HG03280 (cell line): ENCODE data around the gene CERS6.

Source experiments
- ATAC-seq: cut with Tn5 transposase; IDR thresholded peaks from one replicate; pipeline ENCODE4 v1.9.1; 2021; ENCODE audit warnings: mild to moderate bottlenecking, moderate library complexity; ENCODE audit not compliant: unreplicated experiment

The CERS6 gene

GRCh38 chr2:168565512-168565911 lies 109.4 kb downstream of the CERS6 start:
- no peak for ATAC-seq

- ATAC-seq = no peak
Measured at GRCh38 chr2:168566974-168567665, 111.0 kb downstream of the CERS6 start.

GRCh38 chr2:168567836-168568235 lies 111.8 kb downstream of the CERS6 start:
- ATAC-seq = no peak

- ATAC-seq = no peak
Measured at GRCh38 chr2:168568476-168569267, 112.6 kb downstream of the CERS6 start.

- no peak for ATAC-seq
Measured at GRCh38 chr2:168571061-168571460, 115.0 kb downstream of the CERS6 start.

- ATAC-seq = no peak
Measured at GRCh38 chr2:168573128-168573903, 117.2 kb downstream of the CERS6 start.

- no peak for ATAC-seq
Measured at GRCh38 chr2:168574856-168575630, 119.0 kb downstream of the CERS6 start.

- ATAC-seq = no peak
Measured at GRCh38 chr2:168577885-168578284, 121.8 kb downstream of the CERS6 start.

GRCh38 chr2:168583064-168583709 lies 127.1 kb downstream of the CERS6 start:
- ATAC-seq = no peak

GRCh38 chr2:168583710-168584521 lies 127.8 kb downstream of the CERS6 start:
- no peak for ATAC-seq

- no peak for ATAC-seq
Measured at GRCh38 chr2:168584911-168585310, 128.8 kb downstream of the CERS6 start.

- ATAC-seq = no peak
Measured at GRCh38 chr2:168585700-168586099, 129.6 kb downstream of the CERS6 start.

GRCh38 chr2:168587307-168587706 lies 131.2 kb downstream of the CERS6 start:
- no peak for ATAC-seq

GRCh38 chr2:168589236-168590211 lies 133.5 kb downstream of the CERS6 start:
- no peak for ATAC-seq

GRCh38 chr2:168592181-168592831 lies 136.2 kb downstream of the CERS6 start:
- no peak for ATAC-seq

GRCh38 chr2:168593713-168594112 lies 137.6 kb downstream of the CERS6 start:
- ATAC-seq = peak; percentile 53

- peak; percentile 79 for ATAC-seq
Measured at GRCh38 chr2:168594778-168595177, 138.7 kb downstream of the CERS6 start.
